Measurements from ENCODE around the gene CD99. TPM values are rescaled to one million over a fixed set of nuclear protein-coding genes. Genes with fewer than 3 reads are reported as not detected.
"Not testable (repeated sequence)": the region's sequence is repeated elsewhere in the genome, so short reads cannot be mapped to it uniquely, and the experiment has no call there.

The CD99 gene
- total RNA-seq, 4 donors from 2014 or later, result 134 to 178 (median 143) TPM

DNA sequence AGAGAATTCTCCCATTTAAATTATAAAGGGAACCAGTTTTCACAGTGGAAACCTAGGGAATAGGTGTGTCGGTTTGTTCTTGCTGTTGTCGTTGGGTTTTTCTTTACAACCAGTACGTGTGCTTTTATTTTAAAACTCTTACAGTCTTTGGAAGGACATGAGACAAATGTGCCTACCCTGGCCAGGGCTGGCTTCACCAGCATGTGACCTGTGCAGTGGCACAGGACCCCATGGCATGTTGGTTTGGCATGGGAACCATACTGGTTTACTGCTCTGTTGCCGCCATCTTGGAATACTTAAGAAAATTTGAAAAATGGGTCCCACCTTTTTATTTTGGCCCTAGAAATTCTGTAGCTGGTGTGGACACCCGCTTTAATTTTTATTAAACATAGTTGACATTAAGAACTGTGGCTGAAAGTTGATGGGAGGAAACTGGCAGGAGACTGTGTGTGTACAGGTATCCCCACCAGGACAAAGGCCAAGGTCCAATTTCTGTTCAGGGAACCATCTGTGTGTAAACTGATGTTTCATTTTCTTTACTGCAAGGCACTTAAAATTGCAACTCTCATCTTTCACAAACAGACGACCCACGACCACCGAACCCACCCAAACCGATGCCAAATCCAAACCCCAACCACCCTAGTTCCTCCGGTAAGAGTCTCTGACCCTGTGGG lies 28.8 kb downstream of the CD99 start:
- H3K27me3 ChIP-seq, result no peaks in the 10 kb centered on the region
- H3K4me1 ChIP-seq, result no peaks in the 10 kb centered on the region
- no peak overlapping the region for H3K4me3 ChIP-seq
- in situ Hi-C loops (cut with MboI; ENCODE audit: low pct_ligation_motif_present in 1 of 4, low pct_unique_long_range_greater_than_20kb in 1 of 4, low sequenced_read_pairs in 3 of 4) (no loop called here), intact Hi-C loops (cut with DNase I; ENCODE audit: low total_unique reads) (no loop called here)
- H3K27ac ChIP-seq, result no peak overlapping the region
- DNase-seq, result no peak
- H3K36me3 ChIP-seq, result peaks cover 0 to 67% (median 30%) of the 10 kb centered on the region in 4 donors
- no peak for TF ChIP-seq POLR2A (IDR thresholded peaks at IDR 0.05)
- TF ChIP-seq POLR2AphosphoS5 (IDR thresholded peaks at IDR 0.05), result no peak
- no peak for TF ChIP-seq EP300 (IDR thresholded peaks at IDR 0.05; ENCODE audit: low read depth)
- TF ChIP-seq, protein P1, sequence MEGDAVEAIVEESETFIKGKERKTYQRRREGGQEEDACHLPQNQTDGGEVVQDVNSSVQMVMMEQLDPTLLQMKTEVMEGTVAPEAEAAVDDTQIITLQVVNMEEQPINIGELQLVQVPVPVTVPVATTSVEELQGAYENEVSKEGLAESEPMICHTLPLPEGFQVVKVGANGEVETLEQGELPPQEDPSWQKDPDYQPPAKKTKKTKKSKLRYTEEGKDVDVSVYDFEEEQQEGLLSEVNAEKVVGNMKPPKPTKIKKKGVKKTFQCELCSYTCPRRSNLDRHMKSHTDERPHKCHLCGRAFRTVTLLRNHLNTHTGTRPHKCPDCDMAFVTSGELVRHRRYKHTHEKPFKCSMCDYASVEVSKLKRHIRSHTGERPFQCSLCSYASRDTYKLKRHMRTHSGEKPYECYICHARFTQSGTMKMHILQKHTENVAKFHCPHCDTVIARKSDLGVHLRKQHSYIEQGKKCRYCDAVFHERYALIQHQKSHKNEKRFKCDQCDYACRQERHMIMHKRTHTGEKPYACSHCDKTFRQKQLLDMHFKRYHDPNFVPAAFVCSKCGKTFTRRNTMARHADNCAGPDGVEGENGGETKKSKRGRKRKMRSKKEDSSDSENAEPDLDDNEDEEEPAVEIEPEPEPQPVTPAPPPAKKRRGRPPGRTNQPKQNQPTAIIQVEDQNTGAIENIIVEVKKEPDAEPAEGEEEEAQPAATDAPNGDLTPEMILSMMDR (IDR thresholded peaks at IDR 0.05), result no peak
- no peaks in the 10 kb centered on the region for H3K9me3 ChIP-seq
- 94 to 96% methylated on average over 9 to 10 of the region's 10 CpGs for WGBS, 2 donors (ENCODE audit: low coverage in 1 of 2)

DNA sequence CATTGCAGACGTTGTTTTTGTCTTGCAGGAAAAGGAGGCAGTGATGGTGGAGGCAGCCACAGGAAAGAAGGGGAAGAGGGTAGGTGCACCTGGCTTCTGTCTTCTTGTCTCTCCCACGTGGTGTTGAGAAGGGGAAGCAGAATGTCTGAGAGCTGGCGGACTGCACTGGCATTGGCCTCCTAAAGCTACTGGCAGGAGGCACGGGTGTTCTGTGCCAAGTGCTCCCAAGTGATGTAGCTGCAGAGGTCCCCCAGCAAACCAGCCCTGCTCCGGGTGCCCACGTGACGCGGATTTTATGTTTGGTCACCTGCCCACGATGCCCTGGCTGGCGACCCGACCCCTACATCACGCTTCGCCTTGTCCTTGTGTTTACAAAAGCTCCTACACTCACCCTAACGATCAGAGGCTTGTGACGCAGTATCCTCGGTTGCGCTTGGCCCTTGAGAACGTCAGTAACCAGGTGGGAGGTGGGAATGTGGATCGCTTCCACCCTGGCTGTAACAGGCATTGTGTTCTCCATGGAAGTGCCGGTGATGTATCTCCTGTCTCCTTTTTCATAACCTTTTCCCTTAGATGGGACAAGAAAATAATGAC lies 32.3 kb downstream of the CD99 start:
- WGBS, 2 donors (ENCODE audit: low coverage in 1 of 2), result 89% methylated on average over 20 of the region's 20 CpGs; no CpG with 5 or more reads in 1 of the 2 donors
- Histone ChIP-seq H3K27me3 (no peaks in the 10 kb centered on the region), H3K4me3 (no peak overlapping the region), H3K36me3 (peaks cover 0 to 89% (median 40%) of the 10 kb centered on the region in 4 donors), H3K4me1 (no peaks in the 10 kb centered on the region), H3K27ac (no peak overlapping the region), H3K9me3 (no peaks in the 10 kb centered on the region)
- DNase-seq, result no peak
- TF ChIP-seq POLR2A (IDR thresholded peaks at IDR 0.05) (no peak), POLR2AphosphoS5 (IDR thresholded peaks at IDR 0.05) (no peak), EP300 (IDR thresholded peaks at IDR 0.05; ENCODE audit: low read depth) (no peak)
- TF ChIP-seq, protein P1 (IDR thresholded peaks at IDR 0.05), result no peak
- intact Hi-C loops (cut with DNase I; ENCODE audit: low total_unique reads) (no loop called here), in situ Hi-C loops (cut with MboI; ENCODE audit: low pct_ligation_motif_present in 1 of 4, low pct_unique_long_range_greater_than_20kb in 1 of 4, low sequenced_read_pairs in 3 of 4) (no loop called here)

DNA sequence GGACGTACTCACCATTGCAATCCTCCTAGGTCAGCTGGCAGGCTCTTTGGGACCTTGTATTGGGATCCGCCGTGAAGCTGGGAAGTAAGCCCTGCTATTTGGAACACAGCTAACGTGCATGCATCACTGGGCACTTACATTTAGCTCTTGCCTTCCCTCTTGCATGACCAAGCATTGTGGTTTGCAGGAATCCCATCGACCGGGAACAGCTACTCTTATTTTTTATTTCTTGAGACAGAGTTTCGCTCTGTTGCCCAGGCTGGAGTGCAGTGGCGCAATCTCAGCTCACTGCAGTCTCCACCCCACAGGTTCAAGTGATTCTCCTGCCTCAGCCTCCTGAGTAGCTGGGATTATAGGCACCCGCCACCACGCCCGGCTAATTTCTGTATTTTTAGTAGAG lies 36.2 kb downstream of the CD99 start:
- H3K27me3 ChIP-seq; H3K27ac ChIP-seq; DNase-seq; H3K9me3 ChIP-seq; intact Hi-C loops (cut with DNase I; ENCODE audit: low total_unique reads); in situ Hi-C loops (cut with MboI; ENCODE audit: low pct_ligation_motif_present in 1 of 4, low pct_unique_long_range_greater_than_20kb in 1 of 4, low sequenced_read_pairs in 3 of 4); H3K4me1 ChIP-seq; H3K4me3 ChIP-seq: not testable (repeated sequence)
- H3K36me3 ChIP-seq, result peaks cover 0 to 85% (median 28%) of the 10 kb centered on the region in 4 donors
- 91 to 92% methylated on average over 7 to 11 of the region's 11 CpGs for WGBS, 2 donors (ENCODE audit: low coverage in 1 of 2)

DNA sequence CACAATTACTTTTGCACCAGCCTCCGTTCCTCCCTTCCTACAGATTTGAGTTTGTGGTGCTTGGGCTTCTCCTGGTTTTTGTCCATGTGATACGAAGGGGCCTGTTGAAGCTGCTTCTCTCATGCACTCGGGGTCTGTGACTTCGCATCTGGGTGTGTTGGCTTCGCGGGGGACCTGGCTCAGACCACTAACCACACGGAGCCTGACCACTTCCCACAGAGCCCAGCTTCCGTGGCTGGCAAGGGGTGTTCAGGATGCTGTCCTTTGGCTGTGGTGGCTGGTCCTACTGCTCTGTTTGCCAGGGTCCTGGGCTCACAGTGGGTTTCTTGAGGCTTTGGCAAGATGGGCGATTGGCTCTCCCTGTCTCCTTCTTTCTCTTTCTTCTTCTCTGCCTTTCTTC lies 41.0 kb downstream of the CD99 start:
- DNase-seq, result no peak
- Histone ChIP-seq H3K4me1 (no peaks in the 10 kb centered on the region), H3K9me3 (no peaks in the 10 kb centered on the region), H3K36me3 (peaks cover 0 to 62% (median 16%) of the 10 kb centered on the region in 4 donors), H3K27ac (no peak overlapping the region), H3K4me3 (no peak overlapping the region), H3K27me3 (no peaks in the 10 kb centered on the region)
- TF ChIP-seq POLR2A (IDR thresholded peaks at IDR 0.05), result no peak
- TF ChIP-seq EP300 (IDR thresholded peaks at IDR 0.05; ENCODE audit: low read depth), result no peak
- TF ChIP-seq, protein P1 (IDR thresholded peaks at IDR 0.05), result no peak
- no peak for TF ChIP-seq POLR2AphosphoS5 (IDR thresholded peaks at IDR 0.05)
- 76 to 81% methylated on average over 2 to 9 of the region's 9 CpGs for WGBS, 2 donors (ENCODE audit: low coverage in 1 of 2)
- in situ Hi-C loops (cut with MboI; ENCODE audit: low pct_ligation_motif_present in 1 of 4, low pct_unique_long_range_greater_than_20kb in 1 of 4, low sequenced_read_pairs in 3 of 4), result no loop called here
- intact Hi-C loops (cut with DNase I; ENCODE audit: low total_unique reads), result no loop called here
